Transverse colon (tissue), 4 donors: ENCODE measurements around the gene MYO7B. TPM values are rescaled to one million over a fixed set of nuclear protein-coding genes. Genes with fewer than 3 reads are reported as not detected.

ENCODE experiments used
- DNase-seq: peaks from one replicate; pipeline ENCODE4 v3.0.0-alpha.2; 2019
- H3K27ac ChIP-seq, 4 donors: fragments of 200-600 bp; sonication (generic); 2 replicates each; pipeline ENCODE4 v1.5.1; 2016 to 2018; ENCODE audit warnings: inconsistent platforms in 4 of 4
- H3K27me3 ChIP-seq: fragments of 200-600 bp; sonication (generic); 2 replicates; pipeline ENCODE4 v1.5.1; 2017; ENCODE audit warnings: inconsistent platforms
- H3K36me3 ChIP-seq, 4 donors: fragments of 200-600 bp; sonication (generic); 2 replicates each; pipeline ENCODE4 v1.5.1; 2017 to 2019; ENCODE audit warnings: inconsistent platforms in 4 of 4
- H3K4me1 ChIP-seq, 4 donors: fragments of 200-600 bp; sonication (generic); 2 replicates each; pipeline ENCODE4 v1.5.1; 2017 to 2020; ENCODE audit warnings: inconsistent platforms in 4 of 4
- H3K4me3 ChIP-seq, 4 donors: fragments of 200-600 bp; sonication (generic); 1 replicate in 1 of 4; 2 replicates in 3 of 4; pipeline versions ENCODE4 v1.5.1 to v1.6.1; 2017 to 2019; ENCODE audit warnings: inconsistent platforms in 4 of 4
- H3K9me3 ChIP-seq, 2 donors: fragments of 200-600 bp; sonication (generic); 2 replicates each; pipeline ENCODE4 v1.5.1; 2017 to 2019; ENCODE audit warnings: inconsistent platforms in 2 of 2
- CTCF ChIP-seq, 5 experiments: fragments of 200-600 bp in 3 of 5; fragments of 450-650 bp in 2 of 5; sonication (generic) in 3 of 5; IDR thresholded peaks; 1 replicate in 2 of 5; 2 replicates in 3 of 5; pipeline ENCODE4 v1.5.1; 2016 to 2017; ENCODE audit warnings: antibody characterized with exemption in 5 of 5, inconsistent platforms in 3 of 5, mild to moderate bottlenecking in 2 of 5, moderate library complexity in 1 of 5
- EP300 ChIP-seq: sonication (generic); formaldehyde crosslinking; IDR thresholded peaks from one replicate; pipeline ENCODE4 v1.6.1; 2017; ENCODE audit warnings: antibody characterized with exemption, low read depth
- POLR2A ChIP-seq: fragments of 450-650 bp; IDR thresholded peaks from one replicate; pipeline ENCODE4 v1.6.1; 2016; ENCODE audit warnings: antibody characterized with exemption, mild to moderate bottlenecking, moderate library complexity
- POLR2AphosphoS5 ChIP-seq, 3 donors: sonication (generic); formaldehyde crosslinking; IDR thresholded peaks; one replicate each; pipeline ENCODE4 v1.6.1; 2016; ENCODE audit warnings: antibody characterized with exemption in 3 of 3
- WGBS, 2 donors: methylation state at CpG; one replicate each; pipeline ENCODE4 v1.1.5; 2018; ENCODE audit warnings: low coverage in 1 of 2; 5-methylcytosine and 5-hydroxymethylcytosine counted together
- in situ Hi-C, 4 donors: fragments of 200-750 bp; cut with MboI; loops; one replicate each; pipeline versions ENCODE4 v1.15.0 to v1.15.1; 2017; ENCODE audit warnings: low sequenced_read_pairs in 3 of 4, low pct_ligation_motif_present in 1 of 4, low pct_unique_long_range_greater_than_20kb in 1 of 4
- intact Hi-C: fragments of 100-400 bp; cut with DNase I; formaldehyde crosslinking; loops from one replicate; pipeline ENCODE4 v1.15.1; 2023; ENCODE audit warnings: low total_unique reads
- total RNA-seq, 4 donors: library from RNA; depleted of rRNA; stranded (reverse); fragments of >200 nt; gene quantifications; one replicate each; pipeline ENCODE4 v1.1.0, GENCODE V29; 2016

MYO7B gene
- total RNA-seq, 4 donors from 2014 or later: 242 to 637 (median 280) TPM

GRCh38 chr2:127620866-127621265 is 85.4 kb downstream of the MYO7B start:
- Histone ChIP-seq H3K4me1 (no peaks in the 10 kb centered on the region), H3K4me3 (no peak overlapping the region), H3K9me3 (no peaks in the 10 kb centered on the region), H3K36me3 (no peaks in the 10 kb centered on the region), H3K27ac (no peak overlapping the region), H3K27me3 (no peaks in the 10 kb centered on the region)
- peak; percentile 8 for DNase-seq
- in situ Hi-C loops: no loop called here
- intact Hi-C loops: no loop called here
- TF ChIP-seq EP300: no peak
- no peak for TF ChIP-seq POLR2A
- WGBS, 2 donors: 69 to 90% methylated on average over 3 of the region's 3 CpGs

GRCh38 chr2:127621981-127622431 is 86.5 kb downstream of the MYO7B start:
- no peaks in the 10 kb centered on the region for H3K27me3 ChIP-seq

GRCh38 chr2:127622561-127623387 is 87.3 kb downstream of the MYO7B start:
- H3K4me3 ChIP-seq: no peak overlapping the region
- H3K9me3 ChIP-seq: no peaks in the 10 kb centered on the region
- TF ChIP-seq POLR2A: no peak
- no peak for TF ChIP-seq EP300
- TF ChIP-seq CTCF (IDR thresholded peaks at IDR 0.05): no peak
- no peak for TF ChIP-seq POLR2AphosphoS5 (IDR thresholded peaks at IDR 0.05)
- H3K27me3 ChIP-seq: no peaks in the 10 kb centered on the region
- no peaks in the 10 kb centered on the region for H3K36me3 ChIP-seq
- in situ Hi-C loops: no loop called here
- peak; percentile 5 for DNase-seq
- H3K27ac ChIP-seq: no peak overlapping the region
- intact Hi-C loops: no loop called here
- H3K4me1 ChIP-seq: no peaks in the 10 kb centered on the region
- 93% methylated on average over 19 of the region's 21 CpGs; no CpG with 5 or more reads in 1 of the 2 donors for WGBS, 2 donors

More at GRCh38 chr2:127621981-127622431, 86.5 kb downstream of the MYO7B start:
- Histone ChIP-seq H3K4me1 (no peaks in the 10 kb centered on the region), H3K36me3 (no peaks in the 10 kb centered on the region), H3K9me3 (no peaks in the 10 kb centered on the region), H3K4me3 (no peak overlapping the region), H3K27ac (no peak overlapping the region)
- WGBS, 2 donors: 95% methylated on average over 15 of the region's 15 CpGs; no CpG with 5 or more reads in 1 of the 2 donors
- TF ChIP-seq EP300 (no peak), CTCF (IDR thresholded peaks at IDR 0.05) (no peak), POLR2AphosphoS5 (IDR thresholded peaks at IDR 0.05) (no peak), POLR2A (no peak)
- in situ Hi-C loops: no loop called here
- peak; percentile 3 for DNase-seq
- intact Hi-C loops: no loop called here

- intact Hi-C loops: no loop called here
Measured at GRCh38 chr2:127623388-127624319, 88.2 kb downstream of the MYO7B start.

More at GRCh38 chr2:127623388-127624319, 88.2 kb downstream of the MYO7B start:
- Histone ChIP-seq H3K4me3 (no peak overlapping the region), H3K27ac (no peak overlapping the region), H3K9me3 (no peaks in the 10 kb centered on the region), H3K36me3 (no peaks in the 10 kb centered on the region), H3K4me1 (no peaks in the 10 kb centered on the region), H3K27me3 (no peaks in the 10 kb centered on the region)
- WGBS, 2 donors: 87% methylated on average over 38 of the region's 38 CpGs; no CpG with 5 or more reads in 1 of the 2 donors
- TF ChIP-seq EP300 (no peak), POLR2AphosphoS5 (IDR thresholded peaks at IDR 0.05) (no peak), POLR2A (no peak), CTCF (IDR thresholded peaks at IDR 0.05) (no peak)
- in situ Hi-C loops: no loop called here
- peak; percentile 6 for DNase-seq
